OCI-M2 (cell line): ENCODE measurements around the gene ZNF561.
"Not testable (repeated sequence)": the region's sequence is repeated elsewhere in the genome, so short reads cannot be mapped to it uniquely, and the experiment has no call there.

Experiments used
- DNase-seq: peaks from one replicate; lab custom pipeline; 2025; ENCODE audit not compliant: unreplicated experiment; lab: John Stamatoyannopoulos, UW

The ZNF561 gene

GRCh38 chr19:9582081-9582725, 38.8 kb downstream of the ZNF561 start:
- DNase-seq: not testable (repeated sequence)

GRCh38 chr19:9580728-9581127, 40.3 kb downstream of the ZNF561 start:
- no peak for DNase-seq

- DNase-seq: no peak
These were observed 50.8 kb downstream of the ZNF561 start for GRCh38 chr19:9570255-9570654.

- DNase-seq: no peak
These were observed 54.3 kb downstream of the ZNF561 start for GRCh38 chr19:9566729-9567128.

- DNase-seq: no peak
These were observed 54.9 kb downstream of the ZNF561 start for GRCh38 chr19:9565900-9566705.
